HL-60 (cell line): ENCODE results near the gene TMC5.
A peak's percentile ranks its signal among the peaks of the same experiment; 100 is the strongest.

Experiments
- DNase-seq, 2 experiments: peaks; one replicate each; pipeline ENCODE4 v3.0.0-alpha.2; 2010 to 2020; ENCODE audit warnings: low read depth in 1 of 2, low spot score in 1 of 2
- H3K27ac ChIP-seq: fragments of 250-450 bp; sonication (Bioruptor Pico); replicated peaks from 2 replicates; pipeline ENCODE4 v1.5.1; 2020; ENCODE audit warnings: mild to moderate bottlenecking, moderate library complexity
- H3K27me3 ChIP-seq: fragments of 250-450 bp; sonication (Bioruptor Pico); 2 replicates; pipeline ENCODE4 v1.5.1; 2021; ENCODE audit warnings: mild to moderate bottlenecking, moderate library complexity; ENCODE audit not compliant: insufficient read depth, poor library complexity, severe bottlenecking
- H3K4me3 ChIP-seq: replicated peaks from 2 replicates; pipeline ENCODE4 v1.5.1; 2011; ENCODE audit warnings: mild to moderate bottlenecking, control low read depth, low read length; ENCODE audit not compliant: insufficient read depth
- GABPA ChIP-seq: IDR thresholded peaks from 2 replicates; pipeline ENCODE4 v1.6.1; 2012; ENCODE audit warnings: low read depth
- POLR2AphosphoS5 ChIP-seq: IDR thresholded peaks from 2 replicates; pipeline ENCODE4 v1.6.1; 2012; ENCODE audit warnings: low read depth
- SPI1 ChIP-seq: IDR thresholded peaks from 2 replicates; pipeline ENCODE4 v1.6.1; 2012; ENCODE audit warnings: low read depth, mild to moderate bottlenecking, borderline replicate concordance
- TF ChIP-seq, protein P1 (sequence below): IDR thresholded peaks from one replicate; pipeline ENCODE4 v1.5.1; 2011; ENCODE audit warnings: low read length, control low read depth, inconsistent platforms; ENCODE audit not compliant: insufficient read depth
- TF ChIP-seq, protein P2 (sequence below): IDR thresholded peaks from 2 replicates; pipeline ENCODE4 v1.6.1; 2012; ENCODE audit warnings: low read depth; ENCODE audit not compliant: insufficient replicate concordance

TMC5 gene

DNA sequence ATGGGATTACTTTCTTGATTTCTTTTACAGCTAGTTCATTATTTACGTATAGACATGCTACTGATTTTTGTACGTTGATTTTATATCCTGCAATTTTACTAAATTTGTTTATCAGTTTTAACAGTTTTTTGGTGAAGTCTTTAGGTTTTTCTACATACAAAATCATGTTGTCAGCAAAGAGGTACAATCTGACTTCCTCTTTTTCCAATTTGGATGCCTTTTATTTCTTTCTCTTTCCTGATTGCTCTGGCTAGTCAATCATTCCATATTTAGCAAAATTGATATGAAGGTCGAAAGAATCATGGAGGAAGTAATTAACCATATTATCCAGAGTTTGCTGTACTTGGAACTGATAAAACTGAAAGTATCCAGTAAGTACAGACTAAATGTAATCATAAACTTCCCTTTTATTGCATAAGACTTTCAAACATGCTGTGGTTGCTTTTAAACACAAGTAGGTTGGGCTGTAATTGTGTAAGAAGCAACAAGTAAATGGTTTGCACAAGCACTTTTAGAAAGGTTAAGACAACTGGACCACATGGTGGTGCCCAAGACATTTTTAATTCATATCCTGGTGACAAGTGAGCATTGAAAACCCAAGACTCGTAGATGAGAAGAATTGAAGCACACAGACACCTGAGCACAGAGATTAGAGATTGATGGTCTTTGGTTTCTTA lies 95.8 kb downstream of the TMC5 start:
- H3K27ac ChIP-seq = peak overlapping the region; percentile 55
- DNase-seq = peak; percentile 73 to 88
- H3K4me3 ChIP-seq = peak overlapping the region; percentile 25
- TF ChIP-seq SPI1 (peak; percentile 95), GABPA (no peak), POLR2AphosphoS5 (peak; percentile 24; the same call in 1 of the 2 replicates)
- TF ChIP-seq, protein P1, sequence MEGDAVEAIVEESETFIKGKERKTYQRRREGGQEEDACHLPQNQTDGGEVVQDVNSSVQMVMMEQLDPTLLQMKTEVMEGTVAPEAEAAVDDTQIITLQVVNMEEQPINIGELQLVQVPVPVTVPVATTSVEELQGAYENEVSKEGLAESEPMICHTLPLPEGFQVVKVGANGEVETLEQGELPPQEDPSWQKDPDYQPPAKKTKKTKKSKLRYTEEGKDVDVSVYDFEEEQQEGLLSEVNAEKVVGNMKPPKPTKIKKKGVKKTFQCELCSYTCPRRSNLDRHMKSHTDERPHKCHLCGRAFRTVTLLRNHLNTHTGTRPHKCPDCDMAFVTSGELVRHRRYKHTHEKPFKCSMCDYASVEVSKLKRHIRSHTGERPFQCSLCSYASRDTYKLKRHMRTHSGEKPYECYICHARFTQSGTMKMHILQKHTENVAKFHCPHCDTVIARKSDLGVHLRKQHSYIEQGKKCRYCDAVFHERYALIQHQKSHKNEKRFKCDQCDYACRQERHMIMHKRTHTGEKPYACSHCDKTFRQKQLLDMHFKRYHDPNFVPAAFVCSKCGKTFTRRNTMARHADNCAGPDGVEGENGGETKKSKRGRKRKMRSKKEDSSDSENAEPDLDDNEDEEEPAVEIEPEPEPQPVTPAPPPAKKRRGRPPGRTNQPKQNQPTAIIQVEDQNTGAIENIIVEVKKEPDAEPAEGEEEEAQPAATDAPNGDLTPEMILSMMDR = no peak
- TF ChIP-seq, protein P2, sequence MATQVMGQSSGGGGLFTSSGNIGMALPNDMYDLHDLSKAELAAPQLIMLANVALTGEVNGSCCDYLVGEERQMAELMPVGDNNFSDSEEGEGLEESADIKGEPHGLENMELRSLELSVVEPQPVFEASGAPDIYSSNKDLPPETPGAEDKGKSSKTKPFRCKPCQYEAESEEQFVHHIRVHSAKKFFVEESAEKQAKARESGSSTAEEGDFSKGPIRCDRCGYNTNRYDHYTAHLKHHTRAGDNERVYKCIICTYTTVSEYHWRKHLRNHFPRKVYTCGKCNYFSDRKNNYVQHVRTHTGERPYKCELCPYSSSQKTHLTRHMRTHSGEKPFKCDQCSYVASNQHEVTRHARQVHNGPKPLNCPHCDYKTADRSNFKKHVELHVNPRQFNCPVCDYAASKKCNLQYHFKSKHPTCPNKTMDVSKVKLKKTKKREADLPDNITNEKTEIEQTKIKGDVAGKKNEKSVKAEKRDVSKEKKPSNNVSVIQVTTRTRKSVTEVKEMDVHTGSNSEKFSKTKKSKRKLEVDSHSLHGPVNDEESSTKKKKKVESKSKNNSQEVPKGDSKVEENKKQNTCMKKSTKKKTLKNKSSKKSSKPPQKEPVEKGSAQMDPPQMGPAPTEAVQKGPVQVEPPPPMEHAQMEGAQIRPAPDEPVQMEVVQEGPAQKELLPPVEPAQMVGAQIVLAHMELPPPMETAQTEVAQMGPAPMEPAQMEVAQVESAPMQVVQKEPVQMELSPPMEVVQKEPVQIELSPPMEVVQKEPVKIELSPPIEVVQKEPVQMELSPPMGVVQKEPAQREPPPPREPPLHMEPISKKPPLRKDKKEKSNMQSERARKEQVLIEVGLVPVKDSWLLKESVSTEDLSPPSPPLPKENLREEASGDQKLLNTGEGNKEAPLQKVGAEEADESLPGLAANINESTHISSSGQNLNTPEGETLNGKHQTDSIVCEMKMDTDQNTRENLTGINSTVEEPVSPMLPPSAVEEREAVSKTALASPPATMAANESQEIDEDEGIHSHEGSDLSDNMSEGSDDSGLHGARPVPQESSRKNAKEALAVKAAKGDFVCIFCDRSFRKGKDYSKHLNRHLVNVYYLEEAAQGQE = no peak
- no peaks in the 10 kb centered on the region for H3K27me3 ChIP-seq

DNA sequence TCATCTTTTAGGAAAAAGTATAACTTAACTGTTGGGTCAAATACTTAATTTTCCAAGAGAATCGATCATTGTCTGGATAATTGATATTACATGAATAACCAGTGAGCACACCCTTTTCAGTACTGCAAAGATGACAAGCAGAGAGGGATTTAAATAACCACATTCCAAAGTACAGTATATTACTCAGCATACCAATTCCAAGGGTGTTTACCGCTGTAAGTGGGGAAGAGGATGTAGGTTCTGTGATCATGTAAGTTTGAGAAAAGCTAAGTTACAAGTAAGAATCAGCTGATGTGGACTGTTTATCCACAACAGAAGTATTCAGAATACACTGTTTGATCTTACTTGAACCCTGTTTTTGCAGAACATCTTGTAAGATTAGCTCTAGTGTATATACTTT lies 98.1 kb downstream of the TMC5 start:
- TF ChIP-seq SPI1 (no peak), POLR2AphosphoS5 (no peak), GABPA (no peak)
- TF ChIP-seq, protein P1 = no peak
- TF ChIP-seq, protein P2 = no peak
- no peak for DNase-seq
- no peak overlapping the region for H3K4me3 ChIP-seq
- no peaks in the 10 kb centered on the region for H3K27me3 ChIP-seq
- H3K27ac ChIP-seq = no peak overlapping the region

DNA sequence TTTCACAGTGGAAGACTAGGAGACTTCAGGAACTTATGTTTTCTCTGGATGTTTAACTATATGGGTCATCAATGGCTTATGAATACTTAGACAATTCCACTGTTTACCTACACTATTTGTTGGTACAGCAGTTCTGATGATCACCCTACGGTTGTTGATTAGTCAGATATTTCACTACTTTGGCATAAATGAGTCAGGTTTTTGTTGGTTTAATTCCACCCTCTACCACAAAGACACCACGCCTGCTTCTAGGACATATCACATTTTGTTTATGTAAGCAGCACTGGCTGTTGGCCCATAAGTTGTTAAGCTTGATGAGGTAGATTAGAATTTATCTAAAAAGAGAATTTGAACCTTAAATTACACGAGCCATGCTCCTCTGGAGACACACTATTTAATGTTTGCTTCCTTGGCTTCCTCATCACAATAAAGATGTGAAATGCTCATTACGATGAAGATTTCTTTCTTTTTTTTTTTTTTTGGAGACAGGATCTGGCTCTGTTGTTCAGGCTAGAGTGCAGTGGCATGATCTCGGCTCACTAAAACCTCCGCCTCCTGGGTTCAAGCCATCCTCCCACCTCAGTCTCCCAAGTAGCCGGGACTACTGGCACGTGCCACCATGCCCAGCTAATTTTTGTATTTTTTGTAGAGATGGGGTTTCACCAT lies 99.9 kb downstream of the TMC5 start:
- TF ChIP-seq POLR2AphosphoS5 (no peak), SPI1 (no peak), GABPA (no peak)
- TF ChIP-seq, protein P2 = no peak
- TF ChIP-seq, protein P1 = no peak
- DNase-seq = no peak
- no peaks in the 10 kb centered on the region for H3K27me3 ChIP-seq
- H3K4me3 ChIP-seq = no peak overlapping the region
- no peak overlapping the region for H3K27ac ChIP-seq
